GM19240 (cell line): Measurements from ENCODE around the gene PACRG.

Experiments
- DNase-seq: peaks from one replicate; pipeline ENCODE4 v3.0.0; 2011; ENCODE audit warnings: low spot score; ENCODE audit not compliant: insufficient read length

Gene PACRG

DNA sequence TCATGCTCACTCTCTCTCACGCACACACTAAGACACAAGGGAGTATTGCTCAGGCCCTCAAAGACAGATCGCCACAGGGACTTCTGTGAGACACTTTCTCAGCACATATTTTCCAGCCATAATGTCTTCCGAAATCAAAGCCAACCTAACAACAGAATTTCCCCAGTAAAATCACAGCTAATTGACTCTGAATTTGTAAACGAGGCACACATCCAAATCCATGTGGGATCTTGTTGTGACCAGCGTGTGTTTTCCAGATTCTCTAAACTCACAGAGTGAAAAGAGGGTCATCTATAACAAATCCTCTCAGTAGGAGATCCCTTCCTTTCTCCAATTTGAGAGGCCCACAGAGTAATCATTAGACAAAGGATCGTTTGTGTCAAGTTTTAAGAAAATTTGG, 280.4 kb downstream of the PACRG start:
- no peak for DNase-seq

GRCh38 chr6:163008626-163009025, 280.9 kb downstream of the PACRG start:
- no peak for DNase-seq

- DNase-seq, result no peak
Observed at GRCh38 chr6:163010145-163010544, 282.4 kb downstream of the PACRG start.

DNA sequence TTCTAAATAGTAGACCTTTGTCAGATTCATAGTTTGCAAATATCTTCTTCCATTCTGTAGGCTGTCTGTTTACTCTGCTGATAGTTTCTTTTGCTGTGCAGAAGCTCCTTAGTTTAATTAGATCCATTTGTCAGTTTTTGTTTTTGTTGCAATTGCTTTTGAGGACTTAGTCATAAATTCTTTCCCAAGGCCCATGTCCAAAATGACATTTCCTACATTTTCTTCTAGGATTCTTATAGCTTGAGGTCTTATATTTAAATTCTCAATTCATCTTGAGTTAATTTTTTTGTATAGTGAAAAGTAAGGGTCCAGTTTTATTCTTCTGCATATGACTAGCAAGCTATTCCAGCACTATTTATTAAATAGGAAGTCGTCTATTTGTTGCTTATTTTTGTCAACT, 287.0 kb downstream of the PACRG start:
- DNase-seq, result no peak

GRCh38 chr6:163017801-163018200, 290.0 kb downstream of the PACRG start:
- DNase-seq, result no peak

GRCh38 chr6:163019926-163020325, 292.2 kb downstream of the PACRG start:
- no peak for DNase-seq

GRCh38 chr6:163021054-163021453, 293.3 kb downstream of the PACRG start:
- DNase-seq, result no peak

DNA sequence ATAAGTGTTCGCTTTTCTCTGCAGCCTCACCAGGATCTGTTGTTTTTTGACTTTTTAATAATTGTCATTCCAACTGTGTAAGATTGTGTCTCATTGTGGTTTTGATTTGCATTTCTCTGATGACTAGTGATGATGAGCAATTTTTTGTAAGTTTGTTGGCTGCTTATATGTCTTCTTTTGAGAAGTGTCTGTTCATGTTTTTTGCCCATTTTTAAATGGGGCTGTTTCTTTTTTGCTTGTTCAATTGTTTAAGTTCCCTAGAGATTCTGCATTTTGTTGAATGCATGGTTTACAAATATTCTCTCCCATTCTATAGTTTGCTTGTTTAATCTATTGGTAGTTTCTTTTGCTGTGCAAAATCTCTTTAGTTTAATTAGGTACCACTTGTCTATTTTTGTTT, 295.9 kb downstream of the PACRG start:
- DNase-seq, result no peak

DNA sequence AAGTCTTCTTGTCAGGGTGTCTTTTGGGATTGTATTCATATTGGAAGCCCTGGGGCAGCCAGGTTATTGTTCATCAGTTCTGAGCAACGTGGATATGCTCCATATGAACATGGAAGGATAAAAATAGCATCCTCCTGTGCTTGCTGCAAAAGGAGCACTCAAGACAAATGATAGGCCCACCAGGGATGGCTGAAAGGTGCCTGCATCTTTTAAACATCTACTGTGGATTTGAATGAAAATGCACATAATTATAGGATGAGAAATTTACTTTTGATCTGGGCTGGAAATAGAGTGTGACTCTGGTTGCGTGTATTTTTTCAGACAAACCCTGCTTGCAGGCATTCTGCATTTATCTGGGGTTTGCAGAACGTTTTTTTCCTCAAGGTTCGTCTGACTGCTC, 299.1 kb downstream of the PACRG start:
- no peak for DNase-seq

- DNase-seq, result no peak
Observed at GRCh38 chr6:163030980-163031379, 303.2 kb downstream of the PACRG start.

DNA sequence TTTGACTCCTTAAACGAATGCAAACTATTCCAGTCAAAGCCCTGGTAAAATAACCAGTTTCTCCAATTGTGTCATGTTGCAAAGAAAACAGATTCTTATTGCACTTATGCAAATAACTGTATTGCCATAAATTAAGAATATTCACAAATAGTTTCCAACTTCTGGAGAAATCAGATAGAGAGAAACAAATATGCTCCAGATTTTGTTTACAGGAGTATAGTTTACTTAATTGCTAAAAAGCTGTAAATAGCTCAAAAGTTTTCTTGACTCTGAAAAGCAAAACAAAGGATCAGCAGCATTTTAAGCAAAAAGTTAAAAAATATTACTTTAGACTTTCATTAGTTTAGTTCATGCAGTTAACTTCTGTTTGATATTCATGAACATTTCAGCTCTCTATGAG, 304.2 kb downstream of the PACRG start:
- no peak for DNase-seq

- no peak for DNase-seq
Observed at GRCh38 chr6:163036160-163036645, 308.4 kb downstream of the PACRG start.

- no peak for DNase-seq
Observed at GRCh38 chr6:163038317-163038716, 310.5 kb downstream of the PACRG start.

- DNase-seq, result no peak
Observed at GRCh38 chr6:163048345-163048744, 320.6 kb downstream of the PACRG start.

GRCh38 chr6:163053667-163054344, 326.0 kb downstream of the PACRG start:
- no peak for DNase-seq

DNA sequence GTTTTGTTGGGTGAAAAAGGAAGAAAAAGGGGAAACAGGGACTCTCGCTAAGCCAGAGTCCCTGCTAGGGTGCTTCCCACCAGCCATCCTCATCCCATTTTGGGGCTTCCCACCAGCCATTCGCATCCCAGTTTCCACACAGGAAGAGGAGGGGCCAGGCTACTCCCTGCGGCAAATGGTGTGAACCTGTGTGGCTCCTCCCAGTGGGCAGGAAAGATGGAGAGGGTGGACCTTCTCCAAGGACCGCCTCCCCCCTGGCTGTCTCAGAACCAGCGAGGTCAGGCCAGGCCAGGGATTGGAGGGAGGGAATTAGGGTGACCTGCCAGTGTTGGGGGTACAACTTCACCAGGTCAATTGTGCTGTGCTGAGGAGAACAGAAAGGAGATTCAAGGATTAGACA, 326.9 kb downstream of the PACRG start:
- DNase-seq, result no peak

DNA sequence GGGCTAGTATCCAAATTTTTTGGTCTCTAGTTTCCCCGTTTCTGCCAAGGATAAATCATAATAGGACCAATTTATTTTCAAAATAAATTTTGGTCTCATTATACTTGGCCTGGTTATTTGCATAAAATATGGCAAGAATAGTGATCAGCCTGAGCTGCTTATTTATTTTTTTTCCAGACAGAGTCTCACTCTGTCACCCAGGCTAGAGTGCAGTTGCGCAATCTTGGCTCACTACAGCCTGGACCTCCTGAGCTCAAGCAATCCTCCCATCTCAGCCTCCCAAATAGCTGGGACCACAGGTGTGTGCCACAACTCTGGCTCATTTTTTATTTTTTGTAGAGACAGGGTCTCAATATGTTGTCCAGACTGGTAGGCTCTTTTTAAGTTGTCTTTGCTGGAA, 329.5 kb downstream of the PACRG start:
- DNase-seq, result no peak

DNA sequence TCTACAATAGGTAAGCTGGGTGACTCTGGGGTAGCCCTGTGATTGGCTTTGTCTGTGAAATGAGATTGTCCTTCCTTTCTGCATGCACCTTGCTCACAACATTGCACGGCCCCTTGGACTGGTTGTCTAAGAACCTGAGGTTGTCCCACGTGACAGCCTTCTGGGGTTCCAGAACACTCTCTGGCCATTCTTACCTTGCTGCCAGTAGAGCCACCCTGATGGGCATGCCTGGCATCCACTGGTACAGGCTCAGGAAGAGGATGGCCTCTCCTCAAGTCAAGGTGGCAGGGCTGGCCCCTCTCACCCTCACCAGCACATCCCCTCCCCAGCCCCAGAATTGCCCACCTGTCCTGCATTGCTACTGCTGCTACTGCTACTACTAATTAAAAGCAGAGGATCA, 335.0 kb downstream of the PACRG start:
- no peak for DNase-seq

GRCh38 chr6:163063561-163063960, 335.8 kb downstream of the PACRG start:
- DNase-seq, result no peak

DNA sequence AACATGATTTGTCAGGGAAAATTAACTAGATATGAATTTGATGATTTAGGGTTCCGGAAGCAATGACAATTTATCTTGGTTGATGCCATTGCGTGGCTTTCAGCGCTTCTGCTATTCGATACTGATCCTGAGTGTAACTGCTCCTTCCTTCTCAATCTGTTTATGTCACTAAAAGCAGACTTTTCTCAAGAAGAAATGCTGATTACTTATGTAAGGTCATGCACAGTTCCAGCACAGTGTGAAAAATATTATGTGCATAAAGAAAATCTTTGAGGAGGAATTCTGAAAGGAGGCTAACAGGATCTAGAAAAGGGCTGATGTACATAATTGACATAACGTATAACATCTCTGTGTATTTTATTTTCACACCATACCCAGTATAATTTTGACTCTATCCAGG, 336.6 kb downstream of the PACRG start:
- no peak for DNase-seq

DNA sequence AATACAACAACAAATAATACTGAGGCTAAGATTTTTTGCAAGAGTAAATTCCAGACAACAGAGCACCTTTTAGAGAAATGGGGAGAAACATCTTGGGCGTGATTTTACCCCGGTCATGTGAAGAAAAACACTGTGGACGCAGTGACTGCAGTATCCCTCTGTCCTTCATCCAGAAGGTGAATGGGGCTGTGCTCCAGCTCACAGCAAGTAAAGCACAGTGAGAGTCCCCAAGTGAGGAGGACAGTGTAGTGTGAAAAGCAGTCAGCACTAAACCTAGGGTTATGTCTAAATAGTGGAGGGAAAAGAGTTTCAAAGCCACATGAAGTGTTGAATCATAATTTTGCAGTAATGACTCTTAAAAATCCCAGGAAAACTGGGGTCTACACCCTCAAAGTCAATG, 338.4 kb downstream of the PACRG start:
- DNase-seq, result no peak

GRCh38 chr6:163077134-163077533, 349.4 kb downstream of the PACRG start:
- no peak for DNase-seq

DNA sequence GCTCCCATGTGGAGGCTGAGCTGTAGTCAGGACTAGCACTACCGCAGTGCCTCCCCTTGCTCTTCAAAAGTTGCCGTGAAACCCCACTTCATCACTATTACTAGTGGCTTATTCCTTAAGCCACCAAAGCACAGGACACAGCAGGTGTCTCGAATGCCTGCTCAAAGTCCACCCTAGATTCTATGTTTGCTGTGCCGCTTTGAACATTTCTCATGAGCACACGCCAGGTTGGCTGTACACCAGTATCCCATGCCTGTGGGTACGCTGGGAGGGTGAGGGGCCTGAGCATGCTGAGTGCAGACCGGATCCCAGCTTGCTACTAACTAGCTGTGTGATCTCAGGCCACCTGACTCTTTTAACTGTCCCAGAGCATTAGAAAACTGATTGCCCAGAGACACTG, 350.9 kb downstream of the PACRG start:
- DNase-seq, result no peak

DNA sequence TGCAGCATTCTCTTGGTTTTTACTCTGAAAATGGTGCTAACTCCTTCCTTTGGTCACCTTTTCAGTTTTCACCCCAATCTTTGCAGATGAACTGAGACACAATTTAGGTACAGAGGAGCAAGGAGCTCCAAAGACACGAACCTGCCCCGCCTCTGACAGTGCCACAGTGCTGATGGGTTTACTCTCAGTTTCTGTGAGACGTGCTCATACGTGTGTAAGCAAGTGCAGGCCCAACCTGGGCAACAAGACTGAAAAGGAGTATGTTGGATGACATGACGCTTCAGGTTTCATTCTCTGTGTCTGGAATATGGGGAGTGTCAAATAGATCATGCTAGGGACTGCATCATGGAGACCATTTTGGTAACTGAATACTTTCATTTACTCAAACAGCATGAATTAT, 352.5 kb downstream of the PACRG start:
- no peak for DNase-seq
